ENCODE data around the gene ADGRG7.
"Not testable (repeated sequence)": the region's sequence is repeated elsewhere in the genome, so short reads cannot be mapped to it uniquely, and the experiment has no call there.

The ADGRG7 gene, protein sequence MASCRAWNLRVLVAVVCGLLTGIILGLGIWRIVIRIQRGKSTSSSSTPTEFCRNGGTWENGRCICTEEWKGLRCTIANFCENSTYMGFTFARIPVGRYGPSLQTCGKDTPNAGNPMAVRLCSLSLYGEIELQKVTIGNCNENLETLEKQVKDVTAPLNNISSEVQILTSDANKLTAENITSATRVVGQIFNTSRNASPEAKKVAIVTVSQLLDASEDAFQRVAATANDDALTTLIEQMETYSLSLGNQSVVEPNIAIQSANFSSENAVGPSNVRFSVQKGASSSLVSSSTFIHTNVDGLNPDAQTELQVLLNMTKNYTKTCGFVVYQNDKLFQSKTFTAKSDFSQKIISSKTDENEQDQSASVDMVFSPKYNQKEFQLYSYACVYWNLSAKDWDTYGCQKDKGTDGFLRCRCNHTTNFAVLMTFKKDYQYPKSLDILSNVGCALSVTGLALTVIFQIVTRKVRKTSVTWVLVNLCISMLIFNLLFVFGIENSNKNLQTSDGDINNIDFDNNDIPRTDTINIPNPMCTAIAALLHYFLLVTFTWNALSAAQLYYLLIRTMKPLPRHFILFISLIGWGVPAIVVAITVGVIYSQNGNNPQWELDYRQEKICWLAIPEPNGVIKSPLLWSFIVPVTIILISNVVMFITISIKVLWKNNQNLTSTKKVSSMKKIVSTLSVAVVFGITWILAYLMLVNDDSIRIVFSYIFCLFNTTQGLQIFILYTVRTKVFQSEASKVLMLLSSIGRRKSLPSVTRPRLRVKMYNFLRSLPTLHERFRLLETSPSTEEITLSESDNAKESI

DNA sequence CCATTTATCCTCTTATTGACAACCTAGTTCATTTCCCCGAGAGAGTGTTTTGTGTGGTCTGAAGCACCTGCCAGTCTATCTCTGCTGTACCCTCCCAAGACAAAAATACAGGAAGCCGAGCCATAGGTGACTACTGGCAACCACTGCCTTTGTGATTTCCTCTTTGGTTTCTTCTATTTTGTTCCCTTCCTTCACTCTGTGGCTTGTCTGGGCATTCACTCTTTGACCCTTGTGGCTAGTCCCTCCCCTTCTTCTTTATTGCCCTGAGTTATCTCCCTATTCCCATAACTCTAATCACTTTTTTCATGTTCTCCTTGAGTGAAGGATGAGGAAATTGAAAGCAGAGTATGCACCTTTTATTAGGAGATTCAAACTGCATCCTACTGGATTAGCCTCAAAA is at the start of gene ADGRG7:
Gene ADGRG7, plus strand, starts transcription at position 297 of the 400 bp plus-strand sequence. CDS start 256 bp downstream, outside the sequence.
- no peak for DNase-seq (ENCODE audit: low spot score)

DNA sequence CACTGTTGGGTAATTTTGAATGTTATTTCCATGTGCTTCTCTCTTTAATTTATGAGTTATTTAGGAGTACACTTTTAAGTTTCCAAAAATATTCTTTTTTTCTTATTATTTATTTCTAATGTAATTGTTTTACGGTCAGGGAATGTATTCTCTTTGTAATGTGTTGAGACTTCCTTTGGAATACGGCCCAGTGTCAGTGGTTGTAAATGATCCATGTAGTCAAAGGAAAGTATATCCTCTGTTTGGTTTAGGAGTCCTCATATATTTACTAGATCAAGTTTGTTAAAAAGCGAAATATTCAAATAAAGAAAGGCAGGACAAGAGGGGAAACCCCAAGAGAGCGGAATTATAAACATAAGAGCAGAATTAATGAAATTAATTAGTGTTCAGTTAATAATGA is 49.0 kb upstream of the ADGRG7 start:
- DNase-seq (ENCODE audit: low spot score), result no peak

DNA sequence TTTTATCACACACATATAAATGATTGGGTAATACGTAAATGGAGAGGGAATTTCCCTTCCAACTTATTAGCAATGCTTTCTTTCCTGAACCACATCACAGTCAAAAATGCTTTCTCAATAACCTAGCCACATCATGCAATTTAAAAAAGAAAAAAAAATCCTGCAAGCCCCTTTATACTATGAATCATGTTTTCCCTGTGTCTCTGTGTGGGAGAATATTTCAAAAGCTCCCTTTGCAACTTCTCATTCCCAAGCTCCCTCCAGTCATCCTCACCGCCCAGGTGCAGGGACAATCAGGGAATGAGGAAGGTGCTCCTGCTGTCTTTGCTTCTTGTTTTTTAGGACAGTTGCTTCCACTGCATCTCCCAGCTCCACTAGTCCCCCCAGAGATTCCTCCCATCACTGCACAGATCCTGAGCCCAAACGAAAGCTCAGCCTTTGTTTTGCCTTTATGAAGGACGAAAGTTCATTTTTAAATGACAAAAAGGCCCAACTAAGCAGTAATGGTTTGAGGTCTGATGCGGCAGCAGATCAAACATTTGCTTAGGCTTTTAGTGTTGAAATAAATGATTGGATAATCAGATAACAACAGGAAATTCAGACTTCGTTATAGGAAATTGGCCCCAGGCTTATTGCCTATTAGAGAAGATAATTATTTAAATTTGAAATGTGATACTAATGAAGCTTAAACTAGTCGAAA is 47.8 kb upstream of the ADGRG7 start:
- DNase-seq (ENCODE audit: low spot score), result no peak

- DNase-seq (ENCODE audit: low spot score), result no peak
Observed at GRCh38 chr3:100562224-100562857, 47.1 kb upstream of the ADGRG7 start.

DNA sequence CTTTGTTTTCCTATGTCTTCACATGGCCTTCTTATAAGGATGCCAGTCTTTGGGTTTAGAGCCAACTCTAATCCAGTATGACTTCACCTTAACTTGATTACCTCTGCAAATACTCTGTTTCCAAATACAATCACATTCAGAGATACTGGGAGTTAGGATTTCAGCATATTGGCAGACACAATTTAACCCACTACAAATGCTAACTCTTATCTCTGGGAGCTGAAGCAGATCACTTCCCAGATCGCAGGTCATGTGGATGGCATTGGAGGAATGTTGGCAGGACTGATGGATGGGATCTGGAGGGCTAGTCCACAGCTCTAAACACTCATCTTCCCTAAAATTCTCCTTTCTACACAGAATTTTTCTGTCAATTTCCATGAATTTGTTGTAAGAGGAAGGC is 46.2 kb upstream of the ADGRG7 start:
- no peak for DNase-seq (ENCODE audit: low spot score)

GRCh38 chr3:100563652-100564211 is 45.7 kb upstream of the ADGRG7 start:
- no peak for DNase-seq (ENCODE audit: low spot score)

- no peak for DNase-seq (ENCODE audit: low spot score)
Observed at GRCh38 chr3:100570811-100571210, 38.6 kb upstream of the ADGRG7 start.

DNA sequence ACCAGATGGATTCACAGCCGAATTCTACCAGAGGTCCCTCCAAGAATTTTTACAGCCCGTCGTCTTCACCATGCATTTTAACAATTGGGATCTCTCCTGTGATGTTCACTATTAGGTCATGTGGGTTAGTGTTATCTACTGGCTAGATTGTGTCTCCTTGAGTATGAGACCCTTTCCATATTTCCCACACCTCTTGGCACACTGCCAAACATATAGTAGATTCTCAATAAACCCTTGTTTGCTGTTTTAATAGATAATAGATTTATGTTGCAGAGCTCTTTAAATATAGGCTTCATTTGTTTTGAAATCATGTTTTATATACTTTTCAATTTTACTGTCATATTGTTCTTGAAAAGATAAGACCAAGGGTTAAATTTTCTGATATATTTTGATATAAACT is 34.9 kb upstream of the ADGRG7 start:
- no peak for DNase-seq (ENCODE audit: low spot score)

- DNase-seq (ENCODE audit: low spot score), result no peak
Observed at GRCh38 chr3:100575704-100576103, 33.7 kb upstream of the ADGRG7 start.

DNA sequence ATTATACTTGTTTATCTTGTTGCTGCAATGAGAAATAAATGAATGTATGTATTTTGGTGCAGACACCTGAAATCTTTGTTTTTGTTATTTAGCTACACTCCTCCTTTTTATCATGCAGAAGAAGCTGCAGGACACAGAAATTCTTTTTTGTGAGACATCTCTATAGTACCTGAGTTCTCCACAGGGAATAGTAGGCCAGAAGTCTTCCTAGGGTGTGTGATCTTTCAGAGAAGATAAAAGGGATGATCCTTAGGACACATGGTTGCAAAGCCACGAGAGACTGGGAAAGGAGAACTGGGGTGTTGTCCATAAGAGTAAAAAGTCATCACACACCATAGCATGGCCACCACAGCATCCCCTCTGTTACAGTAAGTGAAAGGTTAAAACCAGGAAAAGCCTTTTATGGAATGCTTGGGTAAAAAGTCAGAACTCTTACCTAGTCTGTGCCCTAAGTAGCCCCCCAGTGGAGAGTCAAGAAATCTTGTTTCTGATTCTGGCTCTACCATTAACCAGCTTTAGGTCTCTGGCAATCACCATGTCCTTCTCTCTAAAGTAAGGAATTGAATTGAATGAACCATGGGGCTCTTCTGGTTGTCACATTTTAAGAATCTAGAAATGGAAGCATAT is 31.9 kb upstream of the ADGRG7 start:
- DNase-seq (ENCODE audit: low spot score), result no peak

DNA sequence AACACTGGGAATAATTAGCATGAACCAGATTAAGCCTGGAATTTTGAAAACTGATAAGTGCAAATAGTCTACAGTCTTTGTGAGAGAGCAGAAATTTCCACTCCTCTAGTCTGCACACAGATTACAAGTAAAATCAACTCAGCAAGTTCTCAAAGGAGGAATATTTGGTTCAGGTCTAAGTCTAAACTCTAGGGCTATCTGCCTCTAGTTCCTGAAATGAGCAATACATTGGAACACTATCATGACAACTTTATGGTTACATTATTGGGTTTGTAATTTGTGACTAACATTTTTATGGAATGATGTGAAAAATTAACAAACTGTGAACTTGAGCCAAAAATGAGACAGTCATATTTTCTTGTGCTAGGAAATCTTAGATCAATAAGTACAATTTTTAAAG is 30.8 kb upstream of the ADGRG7 start:
- DNase-seq (ENCODE audit: low spot score), result no peak

GRCh38 chr3:100580147-100580546 is 29.3 kb upstream of the ADGRG7 start:
- no peak for DNase-seq (ENCODE audit: low spot score)

GRCh38 chr3:100581650-100582049 is 27.8 kb upstream of the ADGRG7 start:
- no peak for DNase-seq (ENCODE audit: low spot score)

DNA sequence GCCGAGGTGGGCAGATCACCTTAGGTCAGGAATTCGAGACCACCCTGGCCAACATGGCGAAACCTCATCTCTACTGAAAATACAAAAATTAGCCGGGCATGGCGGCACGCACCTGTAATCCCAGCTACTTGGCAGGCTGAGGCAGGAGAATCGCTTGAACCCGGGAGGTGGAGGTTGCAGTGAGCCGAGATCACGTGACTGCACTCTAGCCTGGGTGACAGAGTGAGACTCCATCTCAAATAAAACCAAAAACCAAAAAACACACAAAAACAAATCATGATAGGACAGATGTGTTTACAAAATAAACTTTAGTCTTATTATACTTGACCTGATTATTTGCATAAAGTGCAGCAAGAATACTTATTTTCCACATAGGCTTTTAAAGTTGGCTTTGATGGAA is 27.2 kb upstream of the ADGRG7 start:
- DNase-seq (ENCODE audit: low spot score), result not testable (repeated sequence)

DNA sequence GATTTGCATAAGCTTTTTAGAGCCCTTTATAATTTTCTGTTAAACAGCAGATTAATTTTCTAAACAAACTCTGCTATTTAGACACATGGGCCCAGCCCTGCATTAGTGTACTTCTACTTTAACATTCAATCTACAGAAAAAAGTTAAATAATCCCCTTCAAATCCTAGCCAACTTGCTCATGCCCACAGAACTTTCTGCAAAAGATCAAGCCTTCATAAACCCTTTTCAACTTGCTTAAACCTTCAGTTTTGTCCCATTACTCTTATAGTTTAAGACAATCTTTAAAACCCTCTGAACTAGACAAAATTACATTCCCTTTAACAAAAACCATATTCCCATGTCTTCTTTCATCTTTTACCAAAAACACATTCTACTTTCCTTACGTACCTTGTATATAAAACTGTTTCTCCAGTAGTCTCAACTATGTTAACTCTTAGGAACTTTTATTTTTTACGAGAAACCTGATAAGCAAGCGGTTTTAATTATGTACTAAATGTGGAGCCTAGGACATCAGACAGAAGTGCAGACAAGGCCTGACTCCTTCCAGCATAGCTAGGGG is 25.2 kb upstream of the ADGRG7 start:
- DNase-seq (ENCODE audit: low spot score), result no peak

GRCh38 chr3:100586832-100587231 is 22.6 kb upstream of the ADGRG7 start:
- no peak for DNase-seq (ENCODE audit: low spot score)

DNA sequence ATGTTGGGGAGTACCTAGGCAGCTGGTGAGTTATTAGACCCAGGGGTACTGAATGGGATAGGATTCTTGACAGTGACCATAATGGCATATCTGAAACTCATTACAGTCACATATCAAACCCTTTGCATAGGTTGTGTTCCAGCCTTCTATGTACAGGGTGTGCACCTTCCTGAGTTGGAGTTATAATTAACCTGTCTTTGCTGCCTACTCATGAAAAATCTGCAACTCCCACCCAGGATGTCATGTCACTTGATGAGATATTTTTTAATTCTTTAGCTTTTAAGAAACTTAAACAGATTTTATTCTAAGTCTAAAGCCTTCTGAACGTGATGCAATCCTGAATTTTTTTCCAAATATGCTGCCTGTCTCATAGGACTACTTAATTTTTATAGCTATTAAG is 21.1 kb upstream of the ADGRG7 start:
- DNase-seq (ENCODE audit: low spot score), result no peak

DNA sequence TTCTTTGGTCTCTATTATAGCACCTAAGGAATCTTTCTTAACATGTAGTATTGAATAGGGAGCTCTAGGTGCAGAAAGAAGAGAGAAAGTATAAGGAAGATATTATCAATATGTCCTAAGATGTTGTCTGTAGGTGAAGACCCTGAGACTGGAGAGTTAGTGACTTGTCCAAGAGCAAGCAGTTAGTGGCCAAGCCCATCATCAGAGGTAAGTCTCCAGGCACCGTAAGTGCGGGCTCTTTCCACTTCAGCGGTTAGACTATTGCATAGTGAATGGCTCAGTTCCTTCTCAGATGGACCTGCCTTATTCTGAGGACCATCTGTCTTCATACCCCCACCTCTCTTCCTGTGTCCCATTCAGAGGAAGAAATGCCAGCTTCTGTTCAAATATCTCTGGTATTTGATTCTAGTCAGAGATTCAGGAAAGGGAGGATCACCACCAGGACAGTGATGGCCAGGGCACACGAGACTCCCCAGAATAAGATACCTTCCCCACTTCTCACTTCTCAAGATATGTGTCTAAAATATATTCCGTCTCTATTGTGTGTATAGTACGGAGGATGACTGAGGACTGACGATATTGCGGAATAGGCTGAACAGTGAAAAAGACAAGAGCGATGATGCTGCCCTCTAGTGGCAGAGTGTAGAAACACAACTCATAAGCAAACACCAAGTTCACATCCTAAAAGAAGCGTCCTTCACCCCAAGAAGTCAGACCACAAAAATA is 19.1 kb upstream of the ADGRG7 start:
- DNase-seq (ENCODE audit: low spot score), result peak; percentile 91

- DNase-seq (ENCODE audit: low spot score), result no peak
Observed at GRCh38 chr3:100590840-100591147, 18.6 kb upstream of the ADGRG7 start.

DNA sequence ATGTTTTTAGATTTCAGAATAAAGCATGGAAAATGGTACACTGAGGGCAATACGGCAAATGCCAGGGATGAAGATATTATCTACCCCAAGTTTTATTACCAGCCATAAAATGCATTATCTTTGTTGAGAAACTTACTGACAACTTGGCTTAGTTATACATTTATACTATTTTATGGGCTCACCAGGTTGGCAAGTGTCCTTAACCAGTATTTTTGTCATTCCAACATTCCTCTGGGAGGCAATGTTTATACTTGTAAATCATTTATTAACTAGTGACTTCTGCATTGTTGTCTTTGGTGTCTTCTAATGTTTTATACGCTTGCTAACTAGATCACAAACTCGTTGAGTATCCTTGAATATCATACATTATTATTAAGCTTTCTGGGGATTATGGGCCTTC is 18.0 kb upstream of the ADGRG7 start:
- DNase-seq (ENCODE audit: low spot score), result no peak
